ENCODE results near the gene TMEM219.
"Not testable (repeated sequence)": the region's sequence is repeated elsewhere in the genome, so short reads cannot be mapped to it uniquely, and the experiment has no call there.

TMEM219 gene

DNA sequence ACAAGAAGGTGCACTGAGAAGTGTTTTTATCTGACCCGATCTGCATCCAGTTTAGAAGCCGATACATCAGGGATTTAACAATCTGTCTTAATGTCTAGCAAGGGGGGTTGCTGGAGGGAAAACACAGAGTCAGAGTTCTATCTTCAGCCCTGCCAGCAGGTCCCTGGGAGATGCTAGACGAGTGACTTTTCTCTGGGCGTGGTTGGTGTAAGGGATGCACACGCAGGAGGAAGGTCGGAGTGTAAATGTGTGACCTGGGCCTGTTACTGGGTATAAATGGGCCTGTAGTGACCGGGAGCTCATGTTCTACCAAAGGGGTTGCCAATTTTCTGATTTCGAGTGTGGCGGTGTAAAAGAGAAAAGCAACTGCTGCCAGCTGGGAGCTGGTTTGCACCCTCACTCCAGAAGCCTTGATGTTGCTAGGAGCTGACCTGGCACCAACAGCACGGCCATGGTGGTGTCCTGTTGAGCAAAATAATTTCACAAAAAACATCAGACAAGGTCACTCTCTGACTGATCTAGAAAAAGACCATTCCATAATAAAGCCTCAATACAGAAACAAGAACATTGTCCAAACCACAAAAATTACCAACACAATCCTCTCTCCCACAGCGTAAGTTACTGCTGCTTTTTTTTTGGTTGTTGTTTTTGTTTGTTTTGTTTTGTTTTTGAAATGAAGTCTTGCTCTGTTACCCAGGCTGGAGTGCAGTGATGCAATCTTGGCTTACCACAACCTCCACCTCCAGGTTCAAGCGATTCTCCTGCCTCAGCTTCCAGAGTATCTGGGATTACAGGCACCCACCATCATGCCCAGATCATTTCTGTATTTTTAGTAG is 34.6 kb upstream of the TMEM219 start:
- peak overlapping the region; percentile 89 for H3K4me3 ChIP-seq (ENCODE audit: insufficient read length, low read depth)
- no peak for TF ChIP-seq YY1 (IDR thresholded peaks at IDR 0.05; ENCODE audit: insufficient read depth, insufficient read length)
- TF ChIP-seq ZNF274 (IDR thresholded peaks at IDR 0.05; ENCODE audit: low read depth, low read length) = no peak
- no peak for TF ChIP-seq SUZ12 (IDR thresholded peaks at IDR 0.05; ENCODE audit: extremely low read depth, insufficient read depth, insufficient read length)
- no peaks in the 10 kb centered on the region for H3K27me3 ChIP-seq (ENCODE audit: insufficient read depth, insufficient read length)
- H3K9me3 ChIP-seq (ENCODE audit: insufficient read depth, low read length) = no peaks in the 10 kb centered on the region
- H3K4me1 ChIP-seq (ENCODE audit: insufficient read depth, insufficient read length) = peaks cover 6% of the 10 kb centered on the region
- H3K9ac ChIP-seq (ENCODE audit: insufficient read length, low read depth) = peak overlapping the region; percentile 88
- DNase-seq (ENCODE audit: low read depth, low spot score) = no peak
- peaks cover 9% of the 10 kb centered on the region for H3K36me3 ChIP-seq (ENCODE audit: insufficient read depth, insufficient read length, low read length)

DNA sequence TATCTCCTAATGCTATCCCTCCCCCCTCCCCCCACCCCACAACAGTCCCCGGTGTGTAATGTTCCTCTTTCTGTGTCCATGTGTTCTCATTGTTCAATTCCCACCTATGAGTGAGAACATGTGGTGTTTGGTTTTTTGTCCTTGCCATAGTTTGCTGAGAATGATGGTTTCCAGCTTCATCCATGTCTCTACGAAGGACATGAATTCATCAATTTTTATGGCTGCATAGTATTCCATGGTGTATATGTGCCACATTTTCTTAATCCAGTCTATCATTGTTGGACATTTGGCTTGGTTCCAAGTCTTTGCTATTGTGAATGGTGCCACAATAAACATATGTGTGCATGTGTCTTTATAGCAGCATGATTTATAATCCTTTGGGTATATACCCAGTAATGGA is 30.1 kb upstream of the TMEM219 start:
- not testable (repeated sequence) for H3K36me3 ChIP-seq (ENCODE audit: insufficient read depth, insufficient read length, low read length); H3K4me1 ChIP-seq (ENCODE audit: insufficient read depth, insufficient read length); H3K9me3 ChIP-seq (ENCODE audit: insufficient read depth, low read length); DNase-seq (ENCODE audit: low read depth, low spot score); H3K27me3 ChIP-seq (ENCODE audit: insufficient read depth, insufficient read length); H3K4me3 ChIP-seq (ENCODE audit: insufficient read length, low read depth); H3K9ac ChIP-seq (ENCODE audit: insufficient read length, low read depth)

DNA sequence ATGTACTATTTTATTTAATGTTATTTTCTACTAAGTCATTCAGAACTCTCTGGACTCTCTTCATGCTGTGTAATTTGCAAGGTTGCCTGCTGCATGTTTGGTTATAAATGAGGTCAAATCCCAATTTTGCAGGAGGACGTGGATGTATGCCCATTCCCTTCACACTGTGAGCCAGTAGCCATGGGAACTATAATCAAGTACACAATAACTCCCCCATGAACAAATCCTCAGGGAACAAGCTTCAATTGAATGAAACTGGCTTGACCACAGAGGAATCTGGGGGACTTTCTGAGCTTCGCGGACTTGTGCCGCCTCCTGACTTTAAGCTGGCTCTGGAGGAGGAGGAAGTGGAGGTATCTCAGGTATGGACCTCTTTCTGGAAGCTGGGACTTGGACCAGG is 21.2 kb upstream of the TMEM219 start:
- Histone ChIP-seq H3K36me3 (ENCODE audit: insufficient read depth, insufficient read length, low read length) (no peaks in the 10 kb centered on the region), H3K9me3 (ENCODE audit: insufficient read depth, low read length) (no peaks in the 10 kb centered on the region), H3K27me3 (ENCODE audit: insufficient read depth, insufficient read length) (no peaks in the 10 kb centered on the region), H3K4me1 (ENCODE audit: insufficient read depth, insufficient read length) (no peaks in the 10 kb centered on the region), H3K9ac (ENCODE audit: insufficient read length, low read depth) (no peak overlapping the region), H3K4me3 (ENCODE audit: insufficient read length, low read depth) (no peak overlapping the region)
- TF ChIP-seq YY1 (IDR thresholded peaks at IDR 0.05; ENCODE audit: insufficient read depth, insufficient read length) (no peak), SUZ12 (IDR thresholded peaks at IDR 0.05; ENCODE audit: extremely low read depth, insufficient read depth, insufficient read length) (no peak), ZNF274 (IDR thresholded peaks at IDR 0.05; ENCODE audit: low read depth, low read length) (no peak)
- DNase-seq (ENCODE audit: low read depth, low spot score) = no peak

DNA sequence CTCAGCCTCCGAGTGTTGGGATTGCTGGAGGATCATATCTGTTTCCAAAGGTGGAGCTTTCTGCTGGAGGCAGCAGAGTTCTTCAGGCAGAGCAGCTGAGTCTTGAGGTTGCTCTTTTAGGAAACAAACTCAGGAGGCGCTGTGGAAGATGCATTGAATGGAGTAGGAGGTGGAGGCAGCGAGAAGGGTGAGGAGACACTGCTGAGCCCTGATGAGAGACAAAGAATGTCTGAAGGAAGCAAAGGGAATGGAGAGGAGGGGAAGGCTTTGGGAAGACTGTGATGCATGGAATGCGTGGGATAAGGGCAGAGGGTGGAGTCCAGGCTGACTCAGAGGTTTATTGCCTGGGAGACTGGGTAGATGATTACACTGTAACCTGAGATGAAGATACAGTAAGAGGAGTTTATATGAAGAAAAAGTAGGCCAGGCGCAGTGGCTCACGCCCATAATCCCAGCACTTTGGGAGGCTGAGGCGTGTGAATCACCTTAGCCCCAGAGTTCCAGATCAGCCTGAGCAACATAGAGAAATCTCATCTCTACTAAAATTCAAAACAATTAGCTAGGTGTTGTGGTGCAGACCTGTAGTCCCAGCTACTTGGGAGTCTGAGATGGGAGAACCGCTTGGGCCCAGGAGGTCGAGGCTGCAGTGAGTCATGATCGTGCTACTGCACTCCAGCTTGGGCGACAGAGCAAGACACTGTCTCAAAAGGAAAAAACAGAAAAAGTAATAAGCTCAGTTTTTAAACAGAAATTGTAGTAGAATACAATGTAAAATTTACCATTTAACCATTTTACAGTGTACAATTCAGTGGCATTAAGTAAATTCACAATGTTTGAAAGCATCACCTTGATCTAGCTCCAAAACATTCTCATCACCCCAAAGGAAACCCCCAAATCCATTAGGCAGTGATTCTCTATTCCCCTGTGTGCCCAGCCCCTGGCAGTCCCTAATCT is 17.8 kb upstream of the TMEM219 start:
- Histone ChIP-seq H3K36me3 (ENCODE audit: insufficient read depth, insufficient read length, low read length) (no peaks in the 10 kb centered on the region), H3K9ac (ENCODE audit: insufficient read length, low read depth) (peak overlapping the region; percentile 38), H3K4me1 (ENCODE audit: insufficient read depth, insufficient read length) (no peaks in the 10 kb centered on the region), H3K4me3 (ENCODE audit: insufficient read length, low read depth) (no peak overlapping the region), H3K9me3 (ENCODE audit: insufficient read depth, low read length) (peaks cover 5% of the 10 kb centered on the region; the same call in 1 of the 2 replicates), H3K27me3 (ENCODE audit: insufficient read depth, insufficient read length) (no peaks in the 10 kb centered on the region)
- TF ChIP-seq ZNF274 (IDR thresholded peaks at IDR 0.05; ENCODE audit: low read depth, low read length) (no peak), YY1 (IDR thresholded peaks at IDR 0.05; ENCODE audit: insufficient read depth, insufficient read length) (no peak), SUZ12 (IDR thresholded peaks at IDR 0.05; ENCODE audit: extremely low read depth, insufficient read depth, insufficient read length) (no peak)
- peak; percentile 87 for DNase-seq (ENCODE audit: low read depth, low spot score)

DNA sequence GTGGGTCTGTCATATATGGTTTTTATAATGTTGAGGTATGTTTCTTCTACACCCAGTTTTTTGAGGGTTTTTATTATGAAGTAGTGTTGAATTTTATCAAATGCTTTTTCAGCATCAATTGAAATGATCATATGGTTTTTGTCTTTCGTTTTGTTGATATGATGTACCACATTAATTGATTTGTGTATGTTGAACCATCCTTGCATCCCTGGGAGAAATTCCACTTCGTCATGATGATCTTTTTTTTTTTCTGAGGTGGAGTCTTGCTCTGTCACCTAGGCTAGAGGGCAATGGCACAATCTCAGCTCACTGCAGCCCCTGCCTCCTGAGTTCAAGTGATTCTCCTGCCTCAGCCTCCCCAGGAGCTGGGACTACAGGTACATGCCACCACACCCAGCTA is 14.0 kb upstream of the TMEM219 start:
- peaks cover 5% of the 10 kb centered on the region; the same call in 1 of the 2 replicates for H3K9me3 ChIP-seq (ENCODE audit: insufficient read depth, low read length)
- TF ChIP-seq YY1 (IDR thresholded peaks at IDR 0.05; ENCODE audit: insufficient read depth, insufficient read length) = no peak
- TF ChIP-seq SUZ12 (IDR thresholded peaks at IDR 0.05; ENCODE audit: extremely low read depth, insufficient read depth, insufficient read length) = no peak
- TF ChIP-seq ZNF274 (IDR thresholded peaks at IDR 0.05; ENCODE audit: low read depth, low read length) = no peak
- no peaks in the 10 kb centered on the region for H3K36me3 ChIP-seq (ENCODE audit: insufficient read depth, insufficient read length, low read length)
- H3K4me1 ChIP-seq (ENCODE audit: insufficient read depth, insufficient read length) = peaks cover 8% of the 10 kb centered on the region
- no peak for DNase-seq (ENCODE audit: low read depth, low spot score)
- no peak overlapping the region for H3K9ac ChIP-seq (ENCODE audit: insufficient read length, low read depth)
- no peaks in the 10 kb centered on the region for H3K27me3 ChIP-seq (ENCODE audit: insufficient read depth, insufficient read length)
- H3K4me3 ChIP-seq (ENCODE audit: insufficient read length, low read depth) = no peak overlapping the region

DNA sequence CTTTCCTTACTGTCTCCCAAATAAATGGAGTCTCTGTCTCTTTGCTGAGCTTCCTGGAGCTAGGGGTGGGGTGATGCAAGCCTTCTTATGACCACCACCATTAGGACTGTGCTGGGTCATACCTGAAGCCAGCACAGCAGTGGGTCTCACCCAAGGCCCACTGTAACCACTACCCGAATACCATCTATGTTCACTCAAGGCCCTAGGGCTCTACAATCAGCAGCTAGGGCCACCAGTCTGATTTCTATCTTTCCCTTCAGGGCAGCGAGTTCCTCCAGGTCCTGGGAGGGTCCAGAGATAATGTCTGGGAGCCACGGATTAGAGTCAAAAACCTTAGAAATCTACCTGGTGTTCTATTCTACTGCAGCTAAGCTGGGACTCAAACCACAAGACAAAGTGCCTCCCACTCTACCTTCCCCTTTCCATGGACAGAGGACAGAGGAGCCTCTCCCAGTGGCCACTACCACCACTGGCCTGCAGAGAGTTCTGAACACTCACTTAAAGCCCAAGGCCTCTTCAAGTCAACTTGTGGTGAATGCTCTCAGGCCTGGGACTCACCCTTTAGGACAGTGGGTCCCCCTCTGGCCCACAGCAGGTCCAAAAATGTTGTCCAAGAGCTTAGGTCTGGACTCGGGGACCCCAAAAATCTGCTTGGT is 10.9 kb upstream of the TMEM219 start:
- Histone ChIP-seq H3K4me1 (ENCODE audit: insufficient read depth, insufficient read length) (peaks cover 8% of the 10 kb centered on the region), H3K4me3 (ENCODE audit: insufficient read length, low read depth) (no peak overlapping the region), H3K27me3 (ENCODE audit: insufficient read depth, insufficient read length) (no peaks in the 10 kb centered on the region), H3K36me3 (ENCODE audit: insufficient read depth, insufficient read length, low read length) (no peaks in the 10 kb centered on the region), H3K9ac (ENCODE audit: insufficient read length, low read depth) (no peak overlapping the region), H3K9me3 (ENCODE audit: insufficient read depth, low read length) (peaks cover 5% of the 10 kb centered on the region; the same call in 1 of the 2 replicates)
- DNase-seq (ENCODE audit: low read depth, low spot score) = no peak
- TF ChIP-seq ZNF274 (IDR thresholded peaks at IDR 0.05; ENCODE audit: low read depth, low read length) (no peak), SUZ12 (IDR thresholded peaks at IDR 0.05; ENCODE audit: extremely low read depth, insufficient read depth, insufficient read length) (no peak), YY1 (IDR thresholded peaks at IDR 0.05; ENCODE audit: insufficient read depth, insufficient read length) (no peak)

All from NT2/D1 (cell line).